IMR-90 (cell line): Measurements from ENCODE around the gene ADAM15.

ENCODE experiments used
- BHLHE40 ChIP-seq: fragments of 150-350 bp; IDR thresholded peaks from 2 replicates; pipeline ENCODE4 v1.6.1; 2016; ENCODE audit warnings: mild to moderate bottlenecking, low read depth, low read length
- CEBPB ChIP-seq: IDR thresholded peaks from 2 replicates; pipeline ENCODE4 v1.6.1; 2012; ENCODE audit warnings: low read depth, low read length, improper control_type of control experiment
- CHD1 ChIP-seq: IDR thresholded peaks from 2 replicates; pipeline ENCODE4 v1.6.1; 2012; ENCODE audit warnings: low read depth, low read length, improper control_type of control experiment
- MAFK ChIP-seq: IDR thresholded peaks from 2 replicates; pipeline ENCODE4 v1.6.1; 2012; ENCODE audit warnings: low read depth, low read length, improper control_type of control experiment
- POLR2A ChIP-seq: IDR thresholded peaks from 2 replicates; pipeline ENCODE4 v1.6.1; 2012; ENCODE audit warnings: mild to moderate bottlenecking, low read depth, low read length
- RAD21 ChIP-seq: IDR thresholded peaks from 2 replicates; pipeline ENCODE4 v1.6.1; 2012; ENCODE audit warnings: low read length, improper control_type of control experiment
- RCOR1 ChIP-seq: IDR thresholded peaks from 2 replicates; pipeline ENCODE4 v1.6.1; 2012; ENCODE audit warnings: mild to moderate bottlenecking, low read length, improper control_type of control experiment; ENCODE audit not compliant: insufficient replicate concordance
- RFX5 ChIP-seq: IDR thresholded peaks from 2 replicates; pipeline ENCODE4 v1.8.0; 2012; ENCODE audit warnings: low read depth, mild to moderate bottlenecking, low read length, moderate library complexity
- TF ChIP-seq, protein P1 (sequence below): conservative IDR thresholded peaks from 2 replicates; pipeline ENCODE4 v1.5.1; 2012; ENCODE audit warnings: mild to moderate bottlenecking, low read depth, low read length, improper control_type of control experiment
- TF ChIP-seq, protein P2 (sequence below): fragments of 150-350 bp; IDR thresholded peaks from 2 replicates; pipeline ENCODE4 v1.6.1; 2016; ENCODE audit warnings: low read depth, mild to moderate bottlenecking, low read length, moderate library complexity, borderline replicate concordance

DNA sequence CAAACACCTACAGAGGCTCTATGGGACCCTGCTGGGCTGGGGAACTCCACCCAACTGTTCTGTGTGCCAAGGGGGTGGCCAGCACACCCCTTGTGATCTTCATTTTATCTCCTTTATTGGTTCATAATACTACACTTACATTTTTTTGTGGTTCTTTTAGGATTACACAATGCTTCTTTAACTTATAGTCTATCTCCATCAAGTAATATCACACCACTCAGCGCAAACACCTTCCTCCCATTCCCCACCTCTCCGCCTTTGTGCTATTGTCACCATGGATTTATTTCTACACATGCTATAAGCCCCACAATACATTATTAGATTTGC, 43.5 kb downstream of the ADAM15 start:
- TF ChIP-seq, protein P1, sequence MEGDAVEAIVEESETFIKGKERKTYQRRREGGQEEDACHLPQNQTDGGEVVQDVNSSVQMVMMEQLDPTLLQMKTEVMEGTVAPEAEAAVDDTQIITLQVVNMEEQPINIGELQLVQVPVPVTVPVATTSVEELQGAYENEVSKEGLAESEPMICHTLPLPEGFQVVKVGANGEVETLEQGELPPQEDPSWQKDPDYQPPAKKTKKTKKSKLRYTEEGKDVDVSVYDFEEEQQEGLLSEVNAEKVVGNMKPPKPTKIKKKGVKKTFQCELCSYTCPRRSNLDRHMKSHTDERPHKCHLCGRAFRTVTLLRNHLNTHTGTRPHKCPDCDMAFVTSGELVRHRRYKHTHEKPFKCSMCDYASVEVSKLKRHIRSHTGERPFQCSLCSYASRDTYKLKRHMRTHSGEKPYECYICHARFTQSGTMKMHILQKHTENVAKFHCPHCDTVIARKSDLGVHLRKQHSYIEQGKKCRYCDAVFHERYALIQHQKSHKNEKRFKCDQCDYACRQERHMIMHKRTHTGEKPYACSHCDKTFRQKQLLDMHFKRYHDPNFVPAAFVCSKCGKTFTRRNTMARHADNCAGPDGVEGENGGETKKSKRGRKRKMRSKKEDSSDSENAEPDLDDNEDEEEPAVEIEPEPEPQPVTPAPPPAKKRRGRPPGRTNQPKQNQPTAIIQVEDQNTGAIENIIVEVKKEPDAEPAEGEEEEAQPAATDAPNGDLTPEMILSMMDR = no peak
- TF ChIP-seq RCOR1 = no peak
- TF ChIP-seq RAD21 = no peak
- no peak for TF ChIP-seq POLR2A
- TF ChIP-seq, protein P2, sequence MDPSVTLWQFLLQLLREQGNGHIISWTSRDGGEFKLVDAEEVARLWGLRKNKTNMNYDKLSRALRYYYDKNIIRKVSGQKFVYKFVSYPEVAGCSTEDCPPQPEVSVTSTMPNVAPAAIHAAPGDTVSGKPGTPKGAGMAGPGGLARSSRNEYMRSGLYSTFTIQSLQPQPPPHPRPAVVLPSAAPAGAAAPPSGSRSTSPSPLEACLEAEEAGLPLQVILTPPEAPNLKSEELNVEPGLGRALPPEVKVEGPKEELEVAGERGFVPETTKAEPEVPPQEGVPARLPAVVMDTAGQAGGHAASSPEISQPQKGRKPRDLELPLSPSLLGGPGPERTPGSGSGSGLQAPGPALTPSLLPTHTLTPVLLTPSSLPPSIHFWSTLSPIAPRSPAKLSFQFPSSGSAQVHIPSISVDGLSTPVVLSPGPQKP = no peak
- peak; percentile 25; the same call in 1 of the 2 replicates for TF ChIP-seq CEBPB
- TF ChIP-seq RFX5 = no peak
- TF ChIP-seq BHLHE40 = no peak
- no peak for TF ChIP-seq CHD1
- TF ChIP-seq MAFK = no peak
